CD4-positive, alpha-beta T cell (primary cell): ENCODE measurements around the gene FTCDNL1. TPM values are rescaled to one million over a fixed set of nuclear protein-coding genes. Genes with fewer than 3 reads are reported as not detected.

Experiments used
- ATAC-seq: fragments of 200-7000 bp; cut with Tn5 transposase; one replicate; pipeline ENCODE4 v1.10.0; 2022; ENCODE audit warnings: mild to moderate bottlenecking; ENCODE audit not compliant: poor library complexity
- CTCF ChIA-PET: fragments of 350-600 bp; sonication (Branson Sonifier 250); formaldehyde crosslinking; loops from one replicate; lab custom pipeline; 2021; ENCODE audit warnings: antibody characterized with exemption, inconsistent platforms; lab: Charles Lee
- POLR2A ChIA-PET: fragments of 350-600 bp; sonication (Branson Sonifier 250); formaldehyde crosslinking; loops from one replicate; lab custom pipeline; 2021; ENCODE audit warnings: antibody characterized with exemption, inconsistent platforms; lab: Charles Lee
- DNase-seq, 14 experiments: peaks; one replicate each; pipeline ENCODE4 v3.0.0-alpha.2; 2013 to 2020; ENCODE audit warnings: mixed read lengths in 2 of 14
- H3K27ac ChIP-seq, 2 donors: one replicate each; pipeline versions ENCODE4 v1.5.1 to v1.7.0; 2013; ENCODE audit warnings: low read length in 2 of 2, low read depth in 1 of 2, mild to moderate bottlenecking in 1 of 2
- H3K27me3 ChIP-seq, 2 experiments: 1 replicate in 1 of 2; 2 replicates in 1 of 2; pipeline versions ENCODE4 v1.6.1 to v1.7.0; 2013; ENCODE audit warnings: low read length in 2 of 2, control low read depth in 1 of 2, mild to moderate bottlenecking in 1 of 2, moderate library complexity in 1 of 2; ENCODE audit not compliant: insufficient read depth in 2 of 2, control insufficient read depth in 1 of 2
- H3K36me3 ChIP-seq: one replicate; pipeline ENCODE4 v1.6.1; 2013; ENCODE audit warnings: low read length, control low read depth; ENCODE audit not compliant: insufficient read depth
- H3K4me1 ChIP-seq: one replicate; pipeline ENCODE4 v1.6.1; 2013; ENCODE audit warnings: low read length, control low read depth; ENCODE audit not compliant: insufficient read depth
- H3K4me3 ChIP-seq: one replicate; pipeline ENCODE4 v1.5.1; 2013; ENCODE audit warnings: mild to moderate bottlenecking, low read length, moderate library complexity
- H3K9me3 ChIP-seq, 2 experiments: 1 replicate in 1 of 2; 2 replicates in 1 of 2; pipeline versions ENCODE4 v1.6.1 to v1.7.0; 2013; ENCODE audit warnings: low read length in 2 of 2, mild to moderate bottlenecking in 2 of 2, control low read depth in 1 of 2, moderate library complexity in 1 of 2; ENCODE audit not compliant: control insufficient read depth in 1 of 2, insufficient read depth in 1 of 2
- H3K27ac Mint-ChIP-seq: one replicate; pipeline ENCODE4 v1.8.0; 2020; ENCODE audit warnings: mixed read lengths
- H3K27me3 Mint-ChIP-seq: one replicate; pipeline ENCODE4 v1.8.0; 2021; ENCODE audit warnings: mixed read lengths
- H3K36me3 Mint-ChIP-seq: one replicate; pipeline ENCODE4 v1.8.0; 2021; ENCODE audit warnings: low read depth, mixed read lengths
- H3K4me1 Mint-ChIP-seq: one replicate; pipeline ENCODE4 v1.8.0; 2021; ENCODE audit warnings: low read depth, mixed read lengths
- H3K4me3 Mint-ChIP-seq: one replicate; pipeline ENCODE4 v1.8.0; 2020; ENCODE audit warnings: mild to moderate bottlenecking, mixed read lengths
- H3K9me3 Mint-ChIP-seq: one replicate; pipeline ENCODE4 v1.8.0; 2020; ENCODE audit warnings: mixed read lengths
- intact Hi-C, 2 experiments: fragments of 100-400 bp; cut with DNase I in 1 of 2; cut with micrococcal nuclease in 1 of 2; formaldehyde crosslinking; loops; one replicate each; pipeline versions ENCODE4 v1.15.1 to v1.9.0; 2023 to 2025; cut with DNase I, micrococcal nuclease
- total RNA-seq, 174 experiments: library from RNA in 2 of 174; stranded (reverse) in 2 of 174; gene quantifications; one replicate each; pipeline ENCODE4 v1.2.3 and lab custom pipeline; 2021 to 2026
- TF ChIP-seq, protein P1 (sequence below): fragments of 200-600 bp; IDR thresholded peaks from one replicate; pipeline ENCODE4 v1.8.0; 2022; ENCODE audit warnings: antibody characterized with exemption, mild to moderate bottlenecking

The FTCDNL1 gene
- total RNA-seq, 2 experiments from 2014 or later: 0.78 to 1.3 TPM

DNA sequence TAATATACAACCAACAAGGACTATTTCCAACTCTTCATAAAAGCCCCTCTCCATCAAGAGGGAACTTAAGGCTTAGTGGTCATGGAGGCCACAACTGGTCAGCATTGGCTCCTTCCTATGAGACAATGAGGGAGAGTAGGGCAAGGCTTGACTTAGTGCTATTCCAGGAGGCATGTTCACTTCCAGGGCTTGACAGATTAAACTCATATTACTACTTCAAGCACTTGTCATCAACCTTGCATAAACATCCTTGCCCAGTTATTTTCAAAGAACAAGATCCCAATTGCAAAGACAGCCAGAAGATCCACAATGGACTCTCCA is 133.4 kb downstream of the FTCDNL1 start:
- Mint-ChIP-seq H3K36me3 (no peaks in the 10 kb centered on the region), H3K27ac (no peak overlapping the region), H3K27me3 (peaks cover 19% of the 10 kb centered on the region), H3K9me3 (no peaks in the 10 kb centered on the region), H3K4me1 (no peaks in the 10 kb centered on the region), H3K4me3 (no peak overlapping the region)
- Histone ChIP-seq H3K9me3 (no peaks in the 10 kb centered on the region), H3K27me3 (no peaks in the 10 kb centered on the region), H3K27ac (no peak overlapping the region), H3K4me3 (no peak overlapping the region), H3K4me1 (no peaks in the 10 kb centered on the region), H3K36me3 (no peaks in the 10 kb centered on the region)
- CTCF ChIA-PET: no interaction called here
- intact Hi-C loops: no loop called here
- POLR2A ChIA-PET: no interaction called here
- TF ChIP-seq, protein P1, sequence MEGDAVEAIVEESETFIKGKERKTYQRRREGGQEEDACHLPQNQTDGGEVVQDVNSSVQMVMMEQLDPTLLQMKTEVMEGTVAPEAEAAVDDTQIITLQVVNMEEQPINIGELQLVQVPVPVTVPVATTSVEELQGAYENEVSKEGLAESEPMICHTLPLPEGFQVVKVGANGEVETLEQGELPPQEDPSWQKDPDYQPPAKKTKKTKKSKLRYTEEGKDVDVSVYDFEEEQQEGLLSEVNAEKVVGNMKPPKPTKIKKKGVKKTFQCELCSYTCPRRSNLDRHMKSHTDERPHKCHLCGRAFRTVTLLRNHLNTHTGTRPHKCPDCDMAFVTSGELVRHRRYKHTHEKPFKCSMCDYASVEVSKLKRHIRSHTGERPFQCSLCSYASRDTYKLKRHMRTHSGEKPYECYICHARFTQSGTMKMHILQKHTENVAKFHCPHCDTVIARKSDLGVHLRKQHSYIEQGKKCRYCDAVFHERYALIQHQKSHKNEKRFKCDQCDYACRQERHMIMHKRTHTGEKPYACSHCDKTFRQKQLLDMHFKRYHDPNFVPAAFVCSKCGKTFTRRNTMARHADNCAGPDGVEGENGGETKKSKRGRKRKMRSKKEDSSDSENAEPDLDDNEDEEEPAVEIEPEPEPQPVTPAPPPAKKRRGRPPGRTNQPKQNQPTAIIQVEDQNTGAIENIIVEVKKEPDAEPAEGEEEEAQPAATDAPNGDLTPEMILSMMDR: no peak
- ATAC-seq: no peak
- no peak for DNase-seq

DNA sequence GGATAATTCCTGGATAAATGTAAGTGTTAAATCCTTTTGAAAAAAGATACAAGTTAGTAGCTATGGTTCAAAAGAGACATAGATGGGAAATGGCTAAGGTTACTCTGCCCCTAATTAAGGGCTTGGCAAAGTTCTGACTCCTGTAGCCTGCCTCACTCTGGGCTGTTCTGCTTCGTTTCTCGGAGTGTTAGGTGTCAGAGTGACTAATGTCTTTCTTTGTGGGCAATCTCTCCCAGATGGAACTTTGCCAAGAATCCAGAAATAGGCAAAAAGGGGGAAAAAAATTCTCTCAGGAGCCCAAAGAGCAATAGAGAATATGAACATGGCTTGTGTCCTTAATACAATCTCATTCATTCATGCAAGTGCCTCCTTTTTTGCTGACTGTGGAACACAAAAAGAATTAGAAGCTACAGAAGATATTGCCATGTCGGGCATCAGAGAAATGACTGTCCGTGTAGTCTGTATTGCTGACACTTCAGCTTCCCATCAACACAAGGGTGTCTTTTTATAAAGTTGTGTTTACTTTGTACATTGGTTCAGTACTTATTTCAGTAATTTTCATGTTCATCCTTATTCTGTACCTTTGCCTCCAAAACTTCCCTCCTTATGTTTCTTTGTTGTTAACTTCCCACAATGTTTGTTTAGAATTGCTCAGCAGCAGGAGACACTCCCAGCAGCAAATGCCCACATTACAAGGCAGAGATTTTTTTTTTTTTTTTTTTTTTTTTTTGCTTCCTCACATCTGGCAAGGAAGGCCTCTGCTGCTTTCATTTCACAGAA is 134.0 kb downstream of the FTCDNL1 start:
- Histone ChIP-seq H3K27me3 (no peaks in the 10 kb centered on the region), H3K4me1 (no peaks in the 10 kb centered on the region), H3K4me3 (no peak overlapping the region), H3K27ac (no peak overlapping the region), H3K9me3 (no peaks in the 10 kb centered on the region), H3K36me3 (no peaks in the 10 kb centered on the region)
- Mint-ChIP-seq H3K27me3 (peaks cover 17% of the 10 kb centered on the region), H3K27ac (no peak overlapping the region), H3K36me3 (no peaks in the 10 kb centered on the region), H3K9me3 (no peaks in the 10 kb centered on the region), H3K4me1 (no peaks in the 10 kb centered on the region), H3K4me3 (no peak overlapping the region)
- ChIA-PET POLR2A (interaction anchor here (0.6 kb wide), 1 partner anchor 1566 kb away, joined by 3 read pairs; no protein-coding TSS in a partner anchor), CTCF (no interaction called here)
- DNase-seq: no peak
- ATAC-seq: no peak
- TF ChIP-seq, protein P1: no peak
- intact Hi-C loops: no loop called here

DNA sequence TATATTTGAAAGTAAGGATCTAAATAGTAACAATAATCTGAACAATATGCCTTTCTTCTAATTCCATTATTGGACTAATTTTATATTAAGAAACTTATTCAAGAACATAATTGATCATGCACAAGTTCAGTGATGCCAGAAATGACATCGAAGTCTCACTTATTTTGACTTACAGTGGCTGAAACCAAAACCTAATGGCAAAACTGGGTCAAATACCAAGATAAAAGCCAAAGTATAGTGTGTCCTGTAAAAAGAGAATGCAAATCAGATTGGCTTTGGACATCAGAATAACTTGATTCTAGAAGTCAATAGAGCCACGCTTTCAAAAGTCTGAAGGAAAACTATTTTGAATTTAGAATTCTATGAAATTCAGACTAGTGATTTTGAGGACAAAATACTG is 137.2 kb downstream of the FTCDNL1 start:
- no peak overlapping the region for H3K4me3 Mint-ChIP-seq
- no peaks in the 10 kb centered on the region for H3K4me1 Mint-ChIP-seq
- ChIA-PET CTCF (no interaction called here), POLR2A (no interaction called here)
- DNase-seq: no peak
- no peaks in the 10 kb centered on the region for H3K4me1 ChIP-seq
- no peaks in the 10 kb centered on the region for H3K36me3 ChIP-seq
- TF ChIP-seq, protein P1: no peak
- ATAC-seq: no peak
- no peak overlapping the region for H3K4me3 ChIP-seq
- no peaks in the 10 kb centered on the region for H3K9me3 Mint-ChIP-seq
- H3K27ac Mint-ChIP-seq: no peak overlapping the region
- intact Hi-C loops: no loop called here
- H3K36me3 Mint-ChIP-seq: no peaks in the 10 kb centered on the region
- no peaks in the 10 kb centered on the region for H3K27me3 ChIP-seq
- H3K27ac ChIP-seq: no peak overlapping the region
- peaks cover 22% of the 10 kb centered on the region for H3K27me3 Mint-ChIP-seq
- H3K9me3 ChIP-seq: no peaks in the 10 kb centered on the region
